ENCODE data around the gene CTAGE8. TPM values are rescaled to one million over a fixed set of nuclear protein-coding genes. Genes with fewer than 3 reads are reported as not detected.
"Not testable (repeated sequence)": the region's sequence is repeated elsewhere in the genome, so short reads cannot be mapped to it uniquely, and the experiment has no call there.

CTAGE8 gene
- not detected in 2 replicates for total RNA-seq (2014; rRNA removed; shearing (Covaris generic))

DNA sequence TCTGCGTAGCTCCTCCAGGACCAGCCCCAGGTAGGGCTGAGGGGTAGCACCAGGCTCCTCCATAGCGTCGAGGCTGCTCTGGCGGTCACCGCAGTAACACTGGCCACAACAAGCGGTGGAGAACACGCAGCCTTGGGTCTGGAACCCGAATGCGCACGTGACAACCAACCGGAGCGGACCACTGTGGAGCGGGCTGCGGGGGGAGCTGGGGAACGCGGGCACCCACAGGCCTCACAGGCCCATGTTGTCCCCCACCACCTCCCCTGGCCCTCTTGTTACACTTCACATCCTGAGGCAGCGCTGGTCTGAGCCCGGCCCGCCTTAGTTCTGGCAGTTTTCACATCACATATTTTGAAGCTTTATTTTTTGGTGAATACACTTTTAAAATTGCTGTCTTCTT lies at the start of gene CTAGE8:
Gene CTAGE8 (minus strand): TSS at position 101 of the 400 bp plus-strand sequence. CDS start 38 bp downstream, at position 63.
- DNase-seq (ENCODE audit: low spot score) = not testable (repeated sequence)

- not testable (repeated sequence) for DNase-seq (ENCODE audit: low spot score)
Observed at GRCh38 chr7:144317537-144317936, 48.4 kb upstream of the CTAGE8 start.

GRCh38 chr7:144311872-144312469 lies 42.9 kb upstream of the CTAGE8 start, which contains the start of gene OR2A1:
OR2A1 (plus strand) TSS chr7:144312419; CDS start chr7:144318125, 5,706 bp downstream.
- DNase-seq (ENCODE audit: low spot score) = not testable (repeated sequence)

DNA sequence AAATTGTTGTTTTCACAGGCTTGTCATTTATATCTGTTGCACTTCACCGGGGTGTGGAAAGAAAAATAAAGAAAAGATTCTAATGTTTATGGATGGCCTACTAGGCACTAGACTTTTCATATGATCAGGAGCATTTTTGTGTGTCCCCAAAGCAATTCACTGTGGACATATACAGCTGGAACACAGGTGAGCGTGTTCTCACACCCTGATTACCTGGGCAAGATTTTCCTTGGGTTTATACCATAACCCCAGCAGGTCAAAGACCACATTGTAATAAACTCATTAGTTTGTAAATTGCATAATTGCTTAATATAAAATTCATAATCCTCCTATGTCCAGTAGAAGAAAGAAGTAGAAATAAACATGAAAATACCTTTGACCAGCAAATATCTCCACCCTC lies 42.1 kb upstream of the CTAGE8 start:
- DNase-seq (ENCODE audit: low spot score) = not testable (repeated sequence)

- not testable (repeated sequence) for DNase-seq (ENCODE audit: low spot score)
Observed at GRCh38 chr7:144309702-144310101, 40.6 kb upstream of the CTAGE8 start.

DNA sequence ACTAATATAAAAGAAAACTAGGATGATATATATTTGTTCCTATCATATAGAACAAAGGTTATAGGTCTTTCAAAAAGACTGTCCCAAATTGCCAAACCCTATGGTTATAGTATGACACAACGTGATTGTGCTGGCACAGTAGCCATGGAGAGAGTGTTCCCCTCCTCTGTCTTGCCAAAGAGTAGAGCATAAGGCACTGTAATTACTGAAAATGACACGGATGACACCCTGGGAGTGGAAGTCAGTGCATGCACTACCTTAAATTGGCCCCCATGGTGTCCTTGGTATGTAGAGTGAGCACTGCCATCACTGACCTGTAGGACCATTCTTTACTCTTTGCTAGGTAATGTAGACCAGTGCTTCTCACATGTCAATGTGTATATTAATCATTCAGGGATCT lies 36.1 kb upstream of the CTAGE8 start:
- not testable (repeated sequence) for DNase-seq (ENCODE audit: low spot score)

DNA sequence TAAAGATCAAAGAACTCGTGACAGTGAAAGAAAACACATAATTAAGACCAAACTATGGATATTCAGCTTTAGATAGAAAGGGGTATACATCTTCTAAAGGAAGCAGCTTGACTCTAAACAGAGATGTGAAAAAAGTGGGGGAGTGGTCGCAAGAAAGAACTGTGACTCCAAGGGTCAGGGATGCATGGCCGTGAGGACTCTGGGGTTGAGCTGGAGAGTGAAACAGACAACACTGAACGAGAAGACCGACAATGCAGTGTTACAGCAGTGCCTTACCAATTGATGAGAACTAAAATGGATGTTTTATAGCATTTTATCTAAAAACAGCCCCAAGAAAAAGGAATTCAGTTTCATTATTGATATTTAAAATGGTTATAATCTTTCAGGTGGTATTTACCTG lies 34.5 kb upstream of the CTAGE8 start:
- not testable (repeated sequence) for DNase-seq (ENCODE audit: low spot score)

DNA sequence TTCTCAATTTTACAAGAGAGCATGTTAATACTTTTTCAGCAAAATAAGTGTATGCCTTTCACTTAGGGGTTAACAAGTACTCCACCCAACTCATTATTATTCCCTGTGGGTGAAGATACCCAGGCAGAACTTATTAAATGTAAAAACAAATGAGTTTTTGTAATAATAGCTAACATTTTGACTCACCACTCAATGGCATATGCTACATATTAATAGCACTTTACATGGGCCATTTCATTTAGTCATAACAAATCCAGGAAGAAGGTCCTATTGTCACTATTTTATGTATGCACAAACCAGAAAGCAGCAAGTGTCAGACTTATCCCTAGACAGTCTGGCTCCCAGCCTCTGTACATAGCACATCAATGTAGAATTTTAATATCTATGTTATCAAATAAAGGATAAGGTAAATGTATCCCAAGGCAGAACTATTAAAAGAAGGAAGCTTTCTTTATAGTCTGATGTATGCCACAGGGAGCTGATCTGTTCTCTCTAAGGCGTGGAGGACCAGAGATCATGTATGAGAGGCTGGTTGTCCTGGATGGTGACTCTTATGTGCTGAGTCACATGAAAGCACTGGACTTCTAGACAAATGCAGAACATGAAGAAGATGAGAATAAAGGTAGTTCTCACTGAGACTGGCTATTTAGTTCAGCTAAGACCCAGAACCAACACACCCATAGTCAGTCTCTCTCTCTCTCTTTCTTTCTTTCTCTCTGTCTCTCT lies 33.7 kb upstream of the CTAGE8 start:
- peak; percentile 0 for DNase-seq (ENCODE audit: low spot score)

DNA sequence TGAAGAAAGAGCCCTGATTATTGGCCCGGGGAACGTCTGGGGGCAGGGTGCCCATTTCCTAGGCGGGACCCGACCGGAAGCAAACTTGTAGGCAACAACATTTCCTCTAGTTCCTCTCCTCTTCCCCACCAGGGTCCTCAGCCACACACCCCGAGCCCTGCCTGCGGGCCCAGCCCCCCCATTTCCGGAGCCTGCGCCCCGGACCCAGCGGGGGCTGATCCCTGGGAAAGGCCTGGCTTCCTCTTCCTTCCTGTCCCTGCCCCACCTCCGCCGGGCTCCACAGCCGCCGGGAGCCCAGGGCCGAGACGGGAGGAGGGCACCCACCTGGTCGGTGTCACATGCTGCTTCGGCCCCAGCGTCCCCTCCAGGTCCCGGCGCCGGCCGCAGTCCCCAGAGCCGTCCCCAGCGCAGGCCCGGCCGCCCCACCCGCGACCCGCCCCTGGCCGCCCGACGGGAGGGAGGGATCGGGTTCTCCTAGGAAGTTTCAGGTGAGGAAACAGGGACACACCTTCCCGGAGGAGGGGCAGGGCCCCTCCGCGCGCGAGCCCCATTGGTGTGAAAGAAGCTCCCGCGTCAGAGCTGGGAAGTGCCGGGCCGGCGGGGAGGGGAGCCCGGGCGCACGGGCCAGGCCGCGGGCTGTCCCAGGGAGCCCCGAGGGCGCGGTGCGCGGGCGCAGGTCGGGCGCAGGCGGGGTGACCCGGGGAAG lies 24.9 kb upstream of the CTAGE8 start:
- DNase-seq (ENCODE audit: low spot score) = not testable (repeated sequence)

- not testable (repeated sequence) for DNase-seq (ENCODE audit: low spot score)
Observed at GRCh38 chr7:144292384-144293161, 23.5 kb upstream of the CTAGE8 start.

DNA sequence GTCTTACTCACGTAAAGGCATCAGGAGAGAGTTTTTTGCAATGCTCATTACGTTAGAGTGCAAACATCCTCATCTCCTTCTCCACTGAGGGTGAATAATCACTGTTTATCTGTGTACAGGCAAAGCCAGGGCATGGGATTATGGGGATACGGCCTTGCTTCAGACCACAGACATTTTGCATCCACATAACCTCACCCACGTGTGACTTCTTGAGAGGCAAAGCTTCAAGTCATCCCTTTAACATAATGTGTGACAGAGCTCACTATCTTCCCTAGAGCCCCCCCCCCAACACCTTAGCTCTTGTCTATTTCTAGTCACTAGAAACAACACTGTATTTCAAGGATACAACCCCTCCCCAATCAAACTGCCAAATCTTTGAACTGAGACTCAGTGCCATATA lies 22.5 kb upstream of the CTAGE8 start:
- DNase-seq (ENCODE audit: low spot score) = not testable (repeated sequence)

- DNase-seq (ENCODE audit: low spot score) = not testable (repeated sequence)
Observed at GRCh38 chr7:144287171-144287784, 18.2 kb upstream of the CTAGE8 start.

- not testable (repeated sequence) for DNase-seq (ENCODE audit: low spot score)
Observed at GRCh38 chr7:144283716-144284115, 14.6 kb upstream of the CTAGE8 start.

GRCh38 chr7:144282490-144282889 lies 13.4 kb upstream of the CTAGE8 start:
- not testable (repeated sequence) for DNase-seq (ENCODE audit: low spot score)

DNA sequence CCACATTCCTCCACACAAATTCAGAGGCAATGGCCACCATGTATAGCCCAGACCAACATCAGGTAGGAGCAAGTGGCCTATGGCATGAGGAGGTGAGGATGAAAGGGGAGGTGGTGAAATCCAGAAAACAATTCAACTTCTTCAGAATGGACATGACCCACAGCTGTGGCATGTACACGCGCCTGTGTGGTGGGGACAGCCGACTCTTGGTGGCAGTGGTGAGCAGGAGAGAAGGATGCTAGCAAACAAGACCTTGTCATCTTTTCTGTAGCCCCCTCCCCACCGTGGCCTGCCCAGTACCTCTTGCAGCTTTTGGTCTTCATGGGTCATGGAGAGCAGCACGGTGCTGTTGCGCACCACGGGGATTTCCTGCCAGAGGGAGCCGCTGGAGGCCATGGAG lies 12.9 kb upstream of the CTAGE8 start:
- not testable (repeated sequence) for DNase-seq (ENCODE audit: low spot score)

DNA sequence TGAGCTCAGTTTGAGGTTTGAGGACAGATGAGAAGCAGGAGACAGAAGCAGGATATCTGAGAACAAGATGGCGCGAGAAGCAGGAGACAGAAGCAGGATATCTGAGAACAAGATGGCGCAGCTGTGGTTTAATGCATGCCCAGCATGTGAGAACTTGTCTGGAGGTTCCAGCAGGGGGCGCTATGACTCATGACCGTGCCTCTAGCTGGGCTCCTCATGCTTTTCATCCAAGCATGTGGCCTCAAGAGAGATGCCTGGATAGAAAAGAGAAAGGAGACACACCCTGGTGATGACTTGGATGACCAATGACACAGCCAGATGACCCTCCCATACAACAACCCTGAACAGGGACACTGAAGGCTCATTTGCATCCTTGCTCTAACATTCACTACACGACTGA lies 10.9 kb upstream of the CTAGE8 start:
- not testable (repeated sequence) for DNase-seq (ENCODE audit: low spot score)

DNA sequence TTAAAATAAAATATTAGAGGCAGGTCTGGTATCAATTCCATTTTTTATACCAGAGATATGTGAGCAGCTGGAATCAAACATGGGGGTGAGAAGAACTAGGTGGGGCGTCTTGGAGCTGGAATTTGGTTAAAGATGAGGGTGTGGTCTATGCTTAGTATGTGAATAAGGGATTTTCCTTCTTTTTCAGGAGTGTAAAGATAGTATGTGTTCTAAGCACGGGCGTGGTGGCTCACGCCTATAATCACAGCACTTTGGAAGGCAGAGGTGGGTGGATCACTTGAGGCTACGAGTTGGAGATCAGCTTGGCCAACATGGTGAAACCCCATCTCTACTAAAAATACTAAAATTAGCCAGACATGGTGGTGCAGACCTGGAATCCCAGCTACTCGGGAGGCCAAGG lies 6.2 kb upstream of the CTAGE8 start:
- DNase-seq (ENCODE audit: low spot score) = not testable (repeated sequence)

DNA sequence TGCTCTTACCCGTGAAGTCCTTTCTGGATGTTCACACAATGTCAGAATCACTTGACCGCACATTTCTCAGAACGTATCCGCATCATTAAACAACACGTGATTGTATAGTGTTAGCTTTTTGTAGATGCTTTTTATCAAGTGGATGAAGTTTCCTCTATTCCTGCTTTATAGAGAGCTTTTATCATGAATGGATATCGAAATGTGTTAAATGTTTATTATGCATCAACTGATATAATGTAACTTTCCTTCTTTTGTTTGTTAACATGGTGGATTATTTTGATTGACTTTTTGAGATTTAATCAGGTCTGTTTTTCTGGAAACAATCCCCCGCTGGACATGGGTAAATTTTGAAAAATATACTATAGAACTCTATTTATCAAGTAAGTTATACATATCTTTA lies 4.4 kb downstream of the CTAGE8 start, which contains the start of gene OR2A7:
Gene OR2A7 (minus strand): TSS at position 101 of the 400 bp plus-strand sequence. CDS start 5,164 bp downstream, outside the sequence.
- DNase-seq (ENCODE audit: low spot score) = not testable (repeated sequence)

DNA sequence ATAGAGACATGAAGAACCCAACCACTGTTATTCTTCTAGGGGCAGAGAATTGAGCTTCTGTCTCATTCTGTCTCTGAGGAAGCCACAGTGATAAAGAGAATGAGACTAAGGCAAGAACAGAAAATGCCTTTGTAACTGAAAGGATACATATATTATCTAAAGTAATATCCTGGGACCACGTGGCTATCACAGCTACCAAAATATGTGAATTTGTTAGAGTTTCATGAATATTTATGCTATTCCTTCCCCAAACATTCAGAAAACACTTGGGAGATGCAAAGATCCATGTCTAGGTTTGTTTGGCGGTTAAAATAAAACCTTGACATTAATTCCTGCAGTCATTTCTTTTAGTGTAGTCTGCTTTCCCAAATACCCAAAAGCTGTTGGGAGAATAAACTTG lies 7.0 kb downstream of the CTAGE8 start:
- DNase-seq (ENCODE audit: low spot score) = not testable (repeated sequence)

DNA sequence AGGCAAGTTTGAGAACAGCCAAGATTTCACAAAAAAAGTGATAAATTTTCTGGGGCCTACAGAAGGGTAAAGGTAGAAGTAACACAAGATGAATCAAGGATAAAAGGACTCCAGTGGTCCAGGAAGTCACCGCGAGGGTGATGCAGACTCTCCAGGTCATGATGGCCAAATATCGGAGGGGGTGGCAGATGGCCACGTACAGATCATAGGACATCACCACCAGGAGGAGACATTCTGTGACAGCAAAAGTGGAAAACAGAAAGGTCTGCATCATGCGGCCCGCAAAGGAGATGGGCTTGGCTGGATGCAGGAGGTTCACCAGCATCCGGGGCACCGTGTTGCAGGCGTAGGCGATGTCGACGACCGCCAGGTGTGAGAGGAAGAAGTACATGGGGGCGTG lies 10.0 kb downstream of the CTAGE8 start:
- DNase-seq (ENCODE audit: low spot score) = not testable (repeated sequence)

GRCh38 chr7:144256112-144256511 lies 13.0 kb downstream of the CTAGE8 start:
- DNase-seq (ENCODE audit: low spot score) = peak; percentile 0
